ENCODE results near the gene ALK. TPM values are rescaled to one million over a fixed set of nuclear protein-coding genes. Genes with fewer than 3 reads are reported as not detected.

Gene ALK
- polyA plus RNA-seq, 3 donors = not detected

DNA sequence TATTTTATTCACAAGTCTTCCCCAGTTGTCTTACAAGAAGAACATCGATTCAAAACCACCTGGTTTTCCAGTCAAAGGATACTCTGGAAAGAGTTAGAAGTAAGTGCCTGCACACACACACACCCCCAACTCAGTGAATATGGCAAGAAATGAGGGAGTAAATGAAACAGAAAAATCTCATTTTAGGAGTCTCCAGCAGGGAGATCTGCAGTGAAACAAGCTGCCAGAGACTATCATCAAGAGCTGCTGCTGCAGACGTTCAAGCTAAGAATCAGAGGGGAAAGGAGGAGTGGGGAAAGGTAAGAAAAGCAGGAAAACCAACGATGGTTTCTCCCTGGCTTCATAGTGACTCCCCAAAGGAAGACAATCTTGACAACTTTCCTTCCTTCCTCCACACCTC is 2.4 kb downstream of the ALK start:
- Histone ChIP-seq H2AFZ (ENCODE audit: insufficient read depth, low read depth, low read length, poor library complexity, severe bottlenecking) (no peak overlapping the region), H3K79me2 (ENCODE audit: insufficient read depth, low read length) (no peaks in the 10 kb centered on the region), H3K9me3 (replicated peaks in 1 of 2; ENCODE audit: control insufficient read depth in 1 of 2, insufficient read depth in 1 of 2, low read length in 2 of 2) (peaks cover 5 to 12% of the 10 kb centered on the region in 2 donors), H3K27ac (ENCODE audit: low read depth in 1 of 2, low read length in 2 of 2) (no peak overlapping the region), H3K4me3 (replicated peaks in 1 of 3; ENCODE audit: low read depth in 2 of 3, low read length in 3 of 3) (no peak overlapping the region), H3K9ac (ENCODE audit: insufficient read depth, low read length, poor library complexity, severe bottlenecking) (no peak overlapping the region), H3K4me1 (ENCODE audit: control insufficient read depth in 1 of 2, insufficient read depth in 2 of 2, low read length in 2 of 2) (peaks cover 5 to 13% of the 10 kb centered on the region in 2 donors), H3K4me2 (replicated peaks; ENCODE audit: extremely low read depth, low read length, poor library complexity, severe bottlenecking) (no peak overlapping the region), H3K27me3 (ENCODE audit: control insufficient read depth in 2 of 2, insufficient read depth in 2 of 2, low read length in 2 of 2) (peaks cover 38 to 44% of the 10 kb centered on the region in 2 donors), H4K20me1 (ENCODE audit: insufficient read depth, low read length) (no peaks in the 10 kb centered on the region), H3K36me3 (replicated peaks in 1 of 2; ENCODE audit: control insufficient read depth in 1 of 2, insufficient read depth in 2 of 2, low read length in 2 of 2) (no peaks in the 10 kb centered on the region)
- Mint-ChIP-seq H3K4me1 (peaks cover 11% of the 10 kb centered on the region), H3K36me3 (peaks cover 0 to 4% of the 10 kb centered on the region in 2 donors), H3K4me3 (peak overlapping the region in 1 of 2 donors; percentile 78), H3K27me3 (ENCODE audit: low read depth in 3 of 3) (peaks cover 33 to 57% (median 36%) of the 10 kb centered on the region in 3 donors), H3K9me3 (peaks cover 0 to 18% (median 10%) of the 10 kb centered on the region in 7 donors), H3K27ac (no peak overlapping the region)
- intact Hi-C loops (cut with micrococcal nuclease) = no loop called here
- DNase-seq = no peak
- TF ChIP-seq, protein P1, sequence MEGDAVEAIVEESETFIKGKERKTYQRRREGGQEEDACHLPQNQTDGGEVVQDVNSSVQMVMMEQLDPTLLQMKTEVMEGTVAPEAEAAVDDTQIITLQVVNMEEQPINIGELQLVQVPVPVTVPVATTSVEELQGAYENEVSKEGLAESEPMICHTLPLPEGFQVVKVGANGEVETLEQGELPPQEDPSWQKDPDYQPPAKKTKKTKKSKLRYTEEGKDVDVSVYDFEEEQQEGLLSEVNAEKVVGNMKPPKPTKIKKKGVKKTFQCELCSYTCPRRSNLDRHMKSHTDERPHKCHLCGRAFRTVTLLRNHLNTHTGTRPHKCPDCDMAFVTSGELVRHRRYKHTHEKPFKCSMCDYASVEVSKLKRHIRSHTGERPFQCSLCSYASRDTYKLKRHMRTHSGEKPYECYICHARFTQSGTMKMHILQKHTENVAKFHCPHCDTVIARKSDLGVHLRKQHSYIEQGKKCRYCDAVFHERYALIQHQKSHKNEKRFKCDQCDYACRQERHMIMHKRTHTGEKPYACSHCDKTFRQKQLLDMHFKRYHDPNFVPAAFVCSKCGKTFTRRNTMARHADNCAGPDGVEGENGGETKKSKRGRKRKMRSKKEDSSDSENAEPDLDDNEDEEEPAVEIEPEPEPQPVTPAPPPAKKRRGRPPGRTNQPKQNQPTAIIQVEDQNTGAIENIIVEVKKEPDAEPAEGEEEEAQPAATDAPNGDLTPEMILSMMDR (IDR thresholded peaks at IDR 0.05) = no peak
- WGBS (ENCODE audit: insufficient coverage) = no CpG with 5 or more reads among the region's 3 CpGs

DNA sequence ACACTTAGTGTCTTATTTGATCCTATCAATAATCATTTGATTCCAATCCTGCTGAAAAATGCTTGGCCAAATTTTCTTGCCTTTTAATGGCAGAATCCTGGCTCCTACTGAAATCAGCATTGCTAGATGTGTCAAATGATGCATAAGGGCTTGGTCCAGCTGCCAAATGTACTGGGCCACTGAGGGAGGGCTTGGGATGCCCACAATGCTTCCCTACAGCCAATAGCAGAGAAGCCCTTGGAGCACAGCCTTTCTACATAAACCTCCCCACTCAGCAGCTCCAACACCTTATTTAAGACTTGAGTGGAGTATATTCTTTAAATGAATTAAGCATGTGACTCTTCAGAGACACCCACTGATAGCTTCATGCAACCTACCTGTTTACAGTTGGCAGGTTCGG is 3.6 kb downstream of the ALK start:
- no CpG with 5 or more reads among the region's 1 CpG for WGBS (ENCODE audit: insufficient coverage)
- Histone ChIP-seq H3K9me3 (replicated peaks in 1 of 2; ENCODE audit: control insufficient read depth in 1 of 2, insufficient read depth in 1 of 2, low read length in 2 of 2) (peaks cover 5 to 12% of the 10 kb centered on the region in 2 donors), H3K27ac (ENCODE audit: low read depth in 1 of 2, low read length in 2 of 2) (no peak overlapping the region), H2AFZ (ENCODE audit: insufficient read depth, low read depth, low read length, poor library complexity, severe bottlenecking) (no peak overlapping the region), H3K36me3 (replicated peaks in 1 of 2; ENCODE audit: control insufficient read depth in 1 of 2, insufficient read depth in 2 of 2, low read length in 2 of 2) (no peaks in the 10 kb centered on the region), H3K4me2 (replicated peaks; ENCODE audit: extremely low read depth, low read length, poor library complexity, severe bottlenecking) (no peak overlapping the region), H4K20me1 (ENCODE audit: insufficient read depth, low read length) (no peaks in the 10 kb centered on the region), H3K79me2 (ENCODE audit: insufficient read depth, low read length) (no peaks in the 10 kb centered on the region), H3K9ac (ENCODE audit: insufficient read depth, low read length, poor library complexity, severe bottlenecking) (no peak overlapping the region), H3K27me3 (ENCODE audit: control insufficient read depth in 2 of 2, insufficient read depth in 2 of 2, low read length in 2 of 2) (peaks cover 36 to 42% of the 10 kb centered on the region in 2 donors), H3K4me3 (replicated peaks in 1 of 3; ENCODE audit: low read depth in 2 of 3, low read length in 3 of 3) (no peak overlapping the region), H3K4me1 (ENCODE audit: control insufficient read depth in 1 of 2, insufficient read depth in 2 of 2, low read length in 2 of 2) (peaks cover 5 to 13% of the 10 kb centered on the region in 2 donors)
- H3K27me3 Mint-ChIP-seq (ENCODE audit: low read depth in 3 of 3) = peaks cover 33 to 54% (median 34%) of the 10 kb centered on the region in 3 donors
- TF ChIP-seq, protein P1 (IDR thresholded peaks at IDR 0.05) = no peak
- intact Hi-C loops (cut with micrococcal nuclease) = no loop called here
- peaks cover 11% of the 10 kb centered on the region for H3K4me1 Mint-ChIP-seq
- H3K36me3 Mint-ChIP-seq = peaks cover 0 to 4% of the 10 kb centered on the region in 2 donors
- peaks cover 0 to 19% (median 10%) of the 10 kb centered on the region in 7 donors for H3K9me3 Mint-ChIP-seq
- DNase-seq = no peak
- no peak overlapping the region for H3K4me3 Mint-ChIP-seq
- no peak overlapping the region for H3K27ac Mint-ChIP-seq

Measured in CD14-positive monocyte (primary cell).